GM18526 (cell line): ENCODE data around the gene PITPNM1.

ENCODE experiments used
- POLR2A ChIP-seq: IDR thresholded peaks from 3 replicates; pipeline ENCODE4 v1.6.1; 2011; ENCODE audit not compliant: insufficient read length; ENCODE audit errors: extremely low read depth

Gene PITPNM1

GRCh38 chr11:67528376-67528775, 23.2 kb upstream of the PITPNM1 start:
- no peak for TF ChIP-seq POLR2A

GRCh38 chr11:67525275-67525976, 20.3 kb upstream of the PITPNM1 start:
- TF ChIP-seq POLR2A: no peak

GRCh38 chr11:67524480-67524808, 19.3 kb upstream of the PITPNM1 start:
- no peak for TF ChIP-seq POLR2A

GRCh38 chr11:67523556-67524479, 18.7 kb upstream of the PITPNM1 start:
- no peak for TF ChIP-seq POLR2A

- TF ChIP-seq POLR2A: no peak
These were observed 17.8 kb upstream of the PITPNM1 start, which contains the start of gene CABP2 for GRCh38 chr11:67522844-67523555. Gene CABP2, minus strand, starts transcription at chr11:67523446. Its CDS starts 120 bp downstream, at chr11:67523326.

GRCh38 chr11:67522338-67522737, 17.2 kb upstream of the PITPNM1 start:
- TF ChIP-seq POLR2A: no peak

GRCh38 chr11:67521924-67522323, 16.8 kb upstream of the PITPNM1 start:
- TF ChIP-seq POLR2A: no peak

- TF ChIP-seq POLR2A: no peak
These were observed 16.0 kb upstream of the PITPNM1 start for GRCh38 chr11:67520856-67521824.

- no peak for TF ChIP-seq POLR2A
These were observed 14.6 kb upstream of the PITPNM1 start for GRCh38 chr11:67519726-67520125.

GRCh38 chr11:67517784-67518552, 12.8 kb upstream of the PITPNM1 start:
- no peak for TF ChIP-seq POLR2A

GRCh38 chr11:67516806-67517205, 11.6 kb upstream of the PITPNM1 start:
- TF ChIP-seq POLR2A: no peak

GRCh38 chr11:67514116-67514515, 9.0 kb upstream of the PITPNM1 start:
- TF ChIP-seq POLR2A: no peak

- no peak for TF ChIP-seq POLR2A
These were observed 4.8 kb upstream of the PITPNM1 start for GRCh38 chr11:67510023-67510345.
